ENCODE measurements around the gene KLHL1.
"Not testable (repeated sequence)": the region's sequence is repeated elsewhere in the genome, so short reads cannot be mapped to it uniquely, and the experiment has no call there.

KLHL1 gene

GRCh38 chr13:70108356-70109105, at the start of gene KLHL1:
TSS of gene KLHL1 (minus strand) at chr13:70108452. CDS start at chr13:70107699, 753 bp downstream.
- peak; percentile 21 for DNase-seq (ENCODE audit: low spot score)

DNA sequence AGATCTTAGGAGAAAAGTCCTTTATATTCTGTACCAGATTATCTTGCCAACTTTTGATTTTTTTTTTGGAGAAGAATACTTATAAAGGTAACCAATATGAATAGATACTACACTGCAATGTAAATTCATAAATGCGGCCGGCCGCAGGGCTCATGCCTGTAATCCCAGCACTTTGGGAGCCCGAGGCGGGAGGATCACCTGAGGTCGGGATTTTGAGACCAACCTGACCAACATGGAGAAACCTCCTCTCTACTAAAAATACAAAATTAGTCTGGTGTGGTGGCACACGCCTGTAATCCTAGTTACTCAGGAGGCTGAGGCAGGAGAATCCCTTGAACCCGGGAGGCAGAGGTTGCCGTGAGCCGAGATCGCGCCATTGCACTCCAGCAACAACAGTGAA, 34.4 kb upstream of the KLHL1 start:
- DNase-seq (ENCODE audit: low spot score): not testable (repeated sequence)

DNA sequence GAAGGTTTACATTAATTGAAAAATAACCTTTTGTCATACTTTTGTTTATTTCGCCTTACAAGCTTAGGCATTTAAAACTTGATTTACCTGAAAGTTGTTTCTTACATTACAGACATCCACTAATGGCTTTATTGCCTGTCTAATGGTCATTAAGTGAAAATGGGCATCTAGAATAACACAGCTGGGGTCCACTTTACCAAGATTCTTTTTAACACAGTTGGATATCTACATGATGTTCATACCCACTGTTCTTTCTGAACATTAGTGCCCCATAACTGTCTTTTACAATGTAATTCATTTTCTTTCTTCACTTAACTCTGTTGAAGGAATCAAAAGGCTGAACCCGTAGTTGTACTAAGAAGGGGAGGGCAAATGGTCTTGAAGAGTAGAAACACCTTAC, 19.8 kb upstream of the KLHL1 start:
- no peak for DNase-seq (ENCODE audit: low spot score)

- DNase-seq (ENCODE audit: low spot score): no peak
These were observed 17.4 kb upstream of the KLHL1 start for GRCh38 chr13:70125693-70126092.

DNA sequence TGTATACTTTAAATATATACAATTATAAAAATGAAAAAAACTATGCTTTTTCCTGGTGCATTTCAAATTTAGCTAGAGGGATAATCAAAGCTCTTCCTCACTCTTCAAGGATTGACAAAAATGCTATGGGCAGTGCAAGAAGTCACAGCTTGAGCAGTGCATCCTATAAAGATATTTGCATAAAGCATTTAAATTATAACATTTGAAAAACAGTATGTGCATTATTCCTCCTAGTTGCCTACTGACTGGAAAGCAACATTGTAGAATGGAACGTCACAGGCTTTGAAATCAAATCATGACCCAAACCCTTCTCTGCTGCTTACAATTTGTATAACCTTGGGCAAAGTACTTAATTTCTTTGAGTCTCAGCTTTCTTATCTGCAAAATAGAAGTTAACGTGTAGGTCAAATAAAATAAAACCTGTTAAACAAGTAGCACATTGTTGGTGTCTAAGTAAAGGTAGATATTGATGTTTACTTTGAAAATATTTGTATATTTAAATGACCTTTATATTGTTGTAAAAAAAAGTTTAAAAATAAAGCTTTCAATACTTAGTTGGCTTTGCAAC, 9.2 kb upstream of the KLHL1 start:
- no peak for DNase-seq (ENCODE audit: low spot score)

DNA sequence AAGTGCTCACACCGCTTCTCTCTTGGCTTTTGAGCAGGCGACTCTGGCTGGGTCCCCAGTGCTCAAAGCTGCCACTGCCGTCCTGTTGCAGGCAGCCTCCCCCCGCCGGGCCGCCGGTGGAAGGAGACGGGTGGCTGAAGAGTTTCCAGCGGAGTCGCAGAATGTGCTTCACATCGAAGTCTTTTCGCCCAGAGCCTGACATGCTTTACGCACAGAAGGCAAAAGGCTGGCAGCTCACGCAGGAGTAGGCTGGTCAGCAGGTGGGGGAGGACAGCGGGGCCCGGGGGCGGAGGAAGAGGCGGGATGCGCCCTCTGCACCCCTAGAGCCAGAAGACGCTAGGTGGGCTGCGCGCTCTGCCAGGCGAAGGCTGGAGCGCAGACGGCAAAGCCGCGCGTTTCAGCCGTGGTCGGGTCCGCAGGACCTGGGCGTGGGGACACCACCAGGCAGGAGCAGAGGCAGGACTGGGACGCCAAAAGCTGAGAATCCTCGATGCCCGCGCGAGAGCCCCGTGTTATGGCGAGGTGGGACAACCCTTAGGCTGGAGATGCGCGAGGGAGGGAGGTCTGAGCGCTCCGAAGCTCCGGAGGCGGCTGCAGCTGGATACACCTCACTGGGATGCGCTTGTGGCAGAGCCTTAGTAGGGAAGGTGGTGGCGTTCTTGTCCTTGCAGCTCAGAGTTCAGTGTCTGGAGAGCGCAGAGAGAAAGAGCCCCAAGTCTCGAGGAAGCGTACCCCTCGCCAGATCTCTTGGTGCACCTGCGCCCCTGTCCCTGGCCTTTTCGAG, 562 bp downstream of the KLHL1 start, which contains the start of gene ATXN8OS:
ATXN8OS (plus strand) TSS at position 329 of the 784 bp plus-strand sequence.
- DNase-seq (ENCODE audit: low spot score): no peak

DNA sequence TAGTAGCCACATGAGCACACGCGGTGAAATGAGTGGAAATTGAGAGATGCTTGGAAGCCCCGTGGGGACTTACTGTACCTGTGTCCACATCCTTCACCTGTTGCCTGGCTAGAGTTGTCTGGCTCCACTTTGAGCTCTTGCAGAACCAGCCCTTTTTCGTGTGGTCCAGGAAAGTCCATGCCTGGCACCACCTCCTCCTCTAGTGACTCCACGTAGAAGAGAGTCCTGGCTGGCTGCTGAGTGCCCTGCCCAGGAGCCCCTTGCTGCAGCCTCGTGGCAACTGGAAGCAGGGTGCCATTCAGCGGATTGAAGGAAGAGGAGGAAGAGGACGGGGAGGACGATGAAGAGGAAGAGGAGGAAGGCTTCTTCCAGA, 1.1 kb downstream of the KLHL1 start:
- DNase-seq (ENCODE audit: low spot score): no peak

DNA sequence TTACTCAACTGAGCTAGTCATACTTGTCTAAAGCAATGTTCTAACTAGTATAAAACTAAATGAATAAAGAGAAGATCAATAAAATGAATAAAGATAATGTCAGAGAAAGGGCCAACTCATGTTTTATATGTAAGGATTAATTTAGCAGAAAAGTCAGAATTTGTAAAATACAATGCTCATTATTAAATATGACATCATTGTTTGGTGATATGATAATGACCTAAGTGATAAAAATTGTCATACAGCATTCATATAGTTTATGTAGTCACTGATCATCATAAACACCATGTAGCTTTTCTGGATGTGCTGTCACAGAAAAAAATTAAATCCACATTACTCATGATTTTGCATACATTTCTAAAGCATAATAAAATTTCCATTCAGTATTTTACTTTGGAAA, 3.8 kb downstream of the KLHL1 start:
- no peak for DNase-seq (ENCODE audit: low spot score)

DNA sequence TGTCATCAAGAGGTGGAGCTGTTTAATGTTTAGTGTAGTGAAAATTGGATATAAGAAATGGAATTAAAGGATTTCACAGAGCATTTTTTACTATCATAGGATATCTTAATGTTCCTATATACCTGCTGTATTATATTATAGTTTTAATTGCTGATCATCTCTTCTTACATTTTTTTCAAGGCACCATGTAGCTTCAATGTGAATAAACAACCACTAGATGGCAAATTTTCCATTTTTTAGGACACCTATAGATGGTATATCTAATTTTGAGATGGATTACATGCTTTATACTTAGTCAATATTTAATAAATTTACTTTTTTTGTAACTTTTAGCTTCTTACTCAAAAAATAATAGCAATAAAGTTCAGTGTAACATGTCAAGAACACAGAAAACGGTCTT, 9.6 kb downstream of the KLHL1 start:
- DNase-seq (ENCODE audit: low spot score): no peak

DNA sequence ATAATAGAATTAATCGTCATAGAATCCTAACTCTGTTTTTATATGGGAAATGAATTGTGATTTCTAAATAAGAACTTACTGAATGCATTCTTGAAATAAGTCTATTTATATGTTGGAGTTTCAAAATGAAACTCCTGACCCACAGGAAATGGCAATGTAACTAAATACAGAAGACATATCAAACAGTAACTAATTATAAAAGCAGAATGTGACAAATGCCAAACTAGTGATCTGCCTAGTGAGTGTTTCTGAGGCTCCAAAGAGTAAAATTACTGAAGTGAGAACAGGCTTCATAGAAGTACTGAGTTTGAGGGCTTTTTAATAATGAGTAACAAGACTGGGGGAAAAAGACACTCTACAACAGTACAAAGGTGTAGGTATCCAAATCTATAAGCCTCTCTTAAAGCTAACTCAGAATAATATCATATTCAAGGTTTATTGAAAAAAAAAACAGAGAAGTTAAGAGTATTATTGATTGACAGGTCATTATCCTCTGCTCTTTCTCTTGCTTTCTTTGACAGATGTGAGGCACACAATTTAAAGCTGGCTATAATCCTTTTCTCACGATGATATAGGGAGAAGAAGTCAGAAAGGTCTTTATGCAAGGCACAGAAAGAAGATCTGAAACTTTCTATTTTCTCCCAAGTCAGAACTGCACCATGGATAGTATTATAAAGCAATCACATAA, 18.1 kb downstream of the KLHL1 start:
- DNase-seq (ENCODE audit: low spot score): no peak

GRCh38 chr13:70088926-70089325, 19.3 kb downstream of the KLHL1 start:
- DNase-seq (ENCODE audit: low spot score): no peak

- no peak for DNase-seq (ENCODE audit: low spot score)
These were observed 21.0 kb downstream of the KLHL1 start for GRCh38 chr13:70087247-70087646.

DNA sequence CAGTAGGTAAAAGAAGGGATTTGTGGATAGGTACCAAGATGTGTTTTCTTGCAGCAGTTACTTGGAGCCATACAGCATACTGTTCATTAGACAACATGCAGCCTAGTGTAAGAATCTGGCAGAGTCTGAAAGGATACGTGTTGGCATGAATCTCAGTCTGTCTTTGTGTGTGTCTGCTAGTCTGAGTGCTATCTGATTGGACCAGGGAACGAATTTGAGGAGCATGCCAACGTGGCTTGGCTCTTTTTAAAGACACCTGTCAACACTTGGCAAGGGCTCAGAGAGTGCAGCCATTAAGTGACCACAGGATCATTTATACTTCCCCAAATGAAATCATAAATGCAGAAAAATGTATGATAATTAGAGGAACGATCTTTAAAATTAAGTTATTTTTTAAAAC, 28.2 kb downstream of the KLHL1 start:
- no peak for DNase-seq (ENCODE audit: low spot score)

- no peak for DNase-seq (ENCODE audit: low spot score)
These were observed 53.7 kb downstream of the KLHL1 start for GRCh38 chr13:70054572-70054971.

GRCh38 chr13:70051531-70051930, 56.7 kb downstream of the KLHL1 start:
- DNase-seq (ENCODE audit: low spot score): no peak

- no peak for DNase-seq (ENCODE audit: low spot score)
These were observed 64.6 kb downstream of the KLHL1 start for GRCh38 chr13:70043685-70044084.

DNA sequence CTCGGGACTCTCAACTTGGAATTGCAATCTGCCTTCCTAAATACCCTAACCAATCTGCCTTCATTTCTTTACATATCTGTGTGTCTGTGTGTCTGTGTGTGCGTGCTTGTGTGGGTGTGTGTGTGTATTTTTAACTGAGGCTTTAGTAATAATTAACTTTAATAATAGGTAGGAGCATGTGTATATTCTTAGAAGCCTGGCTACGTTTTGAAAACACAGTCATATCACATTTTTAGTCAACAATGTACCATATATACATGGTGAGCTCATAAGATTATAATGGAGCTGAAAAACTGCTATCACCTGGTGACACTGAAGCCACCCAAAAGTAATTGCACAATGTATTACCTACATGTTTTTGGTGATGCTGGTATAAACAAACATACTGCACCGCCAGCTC, 66.1 kb downstream of the KLHL1 start:
- DNase-seq (ENCODE audit: low spot score): no peak

DNA sequence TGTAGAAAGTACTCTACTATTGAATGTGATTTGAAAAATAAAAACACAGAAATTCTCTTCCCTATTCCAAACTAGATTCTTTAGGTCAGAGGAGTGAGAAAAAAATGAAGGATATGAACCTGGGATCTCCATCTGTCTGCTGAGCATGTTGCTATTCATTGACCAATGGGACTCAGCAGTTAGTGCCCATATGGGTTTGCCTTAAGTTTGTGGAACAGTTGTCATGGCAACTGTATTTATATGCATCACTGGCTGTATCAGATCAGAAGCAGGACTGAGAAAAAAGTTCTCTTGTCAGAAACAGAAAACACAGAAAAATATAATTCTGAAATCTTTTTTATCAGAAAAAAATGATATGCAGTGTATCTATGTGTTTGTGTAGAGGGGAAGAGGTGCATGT, 74.0 kb downstream of the KLHL1 start:
- no peak for DNase-seq (ENCODE audit: low spot score)

DNA sequence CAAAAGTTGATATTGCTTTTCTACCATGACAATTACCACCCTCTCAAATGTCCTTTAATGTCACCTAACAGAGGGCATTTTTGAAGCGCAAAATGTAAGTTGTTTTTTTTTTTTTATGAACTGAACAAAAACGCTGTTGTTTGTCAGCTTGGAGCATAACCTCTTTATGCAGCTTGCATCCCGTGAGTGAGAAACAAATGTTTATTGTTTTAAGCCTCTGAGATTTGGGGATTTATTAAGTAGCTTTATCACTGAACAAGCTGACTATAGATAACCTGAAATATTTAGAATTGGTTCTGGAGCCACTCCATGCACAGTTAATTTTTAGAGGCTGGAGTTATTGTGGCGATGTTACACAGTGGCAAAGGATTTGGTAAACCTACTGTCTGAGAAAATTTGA, 80.7 kb downstream of the KLHL1 start:
- DNase-seq (ENCODE audit: low spot score): no peak

DNA sequence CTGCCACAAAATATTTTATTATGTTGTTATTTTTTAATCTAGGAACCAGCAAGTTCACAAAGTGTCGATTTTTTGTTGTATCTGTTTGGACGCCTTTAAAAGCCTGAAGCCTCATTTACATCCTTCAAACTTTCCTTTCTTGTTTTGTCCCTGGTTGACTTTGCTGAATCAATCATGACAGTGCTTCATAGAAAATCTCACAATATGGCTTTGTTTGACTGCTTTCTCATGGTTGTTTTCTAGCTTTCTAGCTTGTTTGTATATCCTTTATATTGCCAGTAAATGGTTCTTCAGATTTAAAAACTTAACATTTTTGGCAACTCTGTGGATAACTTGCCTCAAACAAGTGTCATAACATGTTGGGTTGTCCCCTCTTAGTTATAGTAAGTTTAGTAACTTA, 84.7 kb downstream of the KLHL1 start:
- no peak for DNase-seq (ENCODE audit: low spot score)

DNA sequence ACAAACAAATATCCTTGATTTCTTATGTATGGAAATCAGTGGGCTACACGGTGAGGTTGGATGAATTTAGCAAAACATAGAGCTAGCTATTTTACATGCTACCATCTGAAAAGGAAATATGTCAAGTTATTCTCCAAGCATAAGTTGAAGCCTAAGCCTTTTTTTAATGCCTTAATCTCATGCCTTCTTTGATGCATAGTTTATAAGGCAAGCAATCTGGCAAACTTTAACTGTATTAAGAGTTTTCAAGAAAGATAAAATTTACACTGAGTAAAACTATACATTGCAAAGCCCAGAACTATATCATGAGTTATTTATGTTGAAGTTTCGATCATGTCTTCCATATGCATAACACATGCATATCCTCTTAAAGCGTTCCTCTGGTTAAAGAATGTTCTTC, 85.6 kb downstream of the KLHL1 start:
- no peak for DNase-seq (ENCODE audit: low spot score)

DNA sequence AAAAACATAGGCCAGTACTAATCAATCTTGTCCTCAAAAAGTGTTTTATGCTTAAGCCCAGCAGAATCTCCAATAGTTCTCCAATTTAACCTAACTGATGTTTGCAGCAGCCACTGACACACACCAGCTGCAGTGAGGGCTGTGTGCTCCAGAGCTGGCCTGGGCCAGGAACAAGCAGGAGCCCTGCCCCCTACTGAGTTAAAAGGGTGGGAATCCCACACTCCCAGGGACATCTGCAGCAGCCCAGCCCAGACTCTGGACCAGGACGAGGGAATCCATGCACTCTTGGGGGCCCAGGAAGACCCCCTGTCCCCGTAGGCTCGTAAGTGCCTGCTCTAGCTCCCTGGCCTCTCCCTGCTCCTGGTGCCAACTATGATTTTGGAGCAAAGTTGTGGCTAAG, 92.1 kb downstream of the KLHL1 start:
- DNase-seq (ENCODE audit: low spot score): no peak

- DNase-seq (ENCODE audit: low spot score): no peak
These were observed 93.9 kb downstream of the KLHL1 start for GRCh38 chr13:70014337-70014736.

Measured in putamen (tissue), 1 donor.